HepG2 (cell line): ENCODE data around the gene METAP1. TPM values are rescaled to one million over a fixed set of nuclear protein-coding genes. Genes with fewer than 3 reads are reported as not detected.

Source experiments
- ATAC-seq: fragments of 200-7000 bp; cut with Tn5 transposase; 3 replicates; pipeline ENCODE4 v1.9.1; 2020; ENCODE audit warnings: mild to moderate bottlenecking, moderate library complexity
- BruUV-seq: library from RNA; stranded (reverse); fragments of 400-500 nt; replicated peaks from 2 replicates; lab custom pipeline; 2021; lab: Mats Ljungman, UMichigan
- CTCF ChIA-PET: fragments of 300-600 bp; formaldehyde crosslinking; extraction: SDS; loops from one replicate; lab custom pipeline; 2021; ENCODE audit warnings: low total read pairs, inconsistent platforms, low intra/inter-chr PET ratio; lab: Yijun Ruan, JAX
- POLR2A ChIA-PET: fragments of 350-600 bp; sonication (Branson Sonifier 250); formaldehyde crosslinking; loops from one replicate; lab custom pipeline; 2020; ENCODE audit warnings: antibody characterized with exemption, inconsistent platforms; lab: Yijun Ruan, JAX
- DNase-seq: peaks from one replicate; pipeline ENCODE4 v3.0.0-alpha.2; 2015; ENCODE audit warnings: low spot score
- FAIRE-seq: peaks from 3 replicates; lab custom pipeline; 2011; peaks lifted over from hg19 to GRCh38; lab: Jason Lieb, UNC
- H2AFZ ChIP-seq: one replicate; pipeline ENCODE4 v1.6.1; 2011; ENCODE audit warnings: low read length, inconsistent platforms
- H3K27ac ChIP-seq: fragments of 300-600 bp; 3 replicates; pipeline ENCODE4 v1.8.0; 2011; ENCODE audit warnings: mixed run types, mild to moderate bottlenecking, mixed read lengths, low read length, inconsistent platforms; ENCODE audit not compliant: insufficient read depth; ENCODE audit errors: extremely low read length
- H3K27me3 ChIP-seq, 2 experiments: fragments of 200-600 bp in 1 of 2; 2 replicates in 1 of 2; 3 replicates in 1 of 2; pipeline versions ENCODE4 v1.6.0 to v1.8.0; 2011; ENCODE audit warnings: low read length in 2 of 2, mild to moderate bottlenecking in 2 of 2, moderate library complexity in 2 of 2, inconsistent platforms in 1 of 2; ENCODE audit not compliant: insufficient read depth in 2 of 2, control insufficient read depth in 1 of 2
- H3K36me3 ChIP-seq, 2 experiments: fragments of 200-600 bp in 1 of 2; replicated peaks in 1 of 2; 2 replicates in 1 of 2; 3 replicates in 1 of 2; pipeline versions ENCODE4 v1.5.1 to v1.8.0; 2011; ENCODE audit warnings: low read length in 2 of 2, inconsistent platforms in 1 of 2; ENCODE audit not compliant: insufficient read depth in 2 of 2, control insufficient read depth in 1 of 2
- H3K4me1 ChIP-seq: 2 replicates; pipeline ENCODE4 v1.5.1; 2012; ENCODE audit warnings: low read length, inconsistent platforms; ENCODE audit not compliant: insufficient read depth
- H3K4me2 ChIP-seq: 2 replicates; pipeline ENCODE4 v1.6.0; 2011; ENCODE audit warnings: low read depth, low read length, inconsistent platforms
- H3K4me3 ChIP-seq, 3 experiments: fragments of 200-600 bp in 1 of 3; sonication (generic), shearing (Covaris generic) in 1 of 3; replicated peaks in 1 of 3; 2 replicates each; pipeline ENCODE4 v1.5.1; 2011 to 2016; ENCODE audit warnings: low read length in 3 of 3, inconsistent platforms in 2 of 3, low read depth in 2 of 3, mild to moderate bottlenecking in 2 of 3, control low read depth in 1 of 3, mixed read lengths in 1 of 3; ENCODE audit not compliant: insufficient read depth in 1 of 3
- H3K79me2 ChIP-seq: one replicate; pipeline ENCODE4 v1.6.1; 2011; ENCODE audit warnings: low read length, inconsistent platforms; ENCODE audit not compliant: insufficient read depth
- H3K9ac ChIP-seq: 2 replicates; pipeline ENCODE4 v1.6.0; 2011; ENCODE audit warnings: mild to moderate bottlenecking, low read depth, low read length, inconsistent platforms; ENCODE audit not compliant: insufficient read depth
- H3K9me3 ChIP-seq: 2 replicates; pipeline ENCODE4 v1.5.1; 2012; ENCODE audit warnings: mild to moderate bottlenecking, low read length
- H4K20me1 ChIP-seq: 2 replicates; pipeline ENCODE4 v1.6.0; 2011; ENCODE audit warnings: inconsistent platforms, mild to moderate bottlenecking, low read length, moderate library complexity; ENCODE audit not compliant: insufficient read depth
- BCL6 ChIP-seq: IDR thresholded peaks from 2 replicates; pipeline ENCODE4 v1.6.1; 2016; ENCODE audit warnings: missing genetic modification reagents, missing compliant biosample characterization
- DMTF1 ChIP-seq: sonication (generic); formaldehyde crosslinking; IDR thresholded peaks from 2 replicates; pipeline ENCODE4 v1.4.0; 2020; ENCODE audit warnings: mild to moderate bottlenecking, missing genetic modification reagents
- ELK4 ChIP-seq: sonication (generic); formaldehyde crosslinking; IDR thresholded peaks from 2 replicates; pipeline ENCODE4 v1.9.0; 2021; ENCODE audit warnings: missing genetic modification reagents, borderline replicate concordance
- HNRNPK ChIP-seq: fragments of 200-400 bp; formaldehyde crosslinking; IDR thresholded peaks from 2 replicates; pipeline ENCODE4 v1.6.1; 2018; ENCODE audit warnings: low read length, low read depth, moderate library complexity, mild to moderate bottlenecking; ENCODE audit not compliant: poor library complexity, severe bottlenecking
- HOXA9 ChIP-seq: sonication (generic); formaldehyde crosslinking; IDR thresholded peaks from 2 replicates; pipeline ENCODE4 v1.8.1; 2022; ENCODE audit warnings: missing genetic modification reagents, mild to moderate bottlenecking, moderate library complexity, borderline replicate concordance
- MAFF ChIP-seq: IDR thresholded peaks from 2 replicates; pipeline ENCODE4 v1.6.1; 2011; ENCODE audit warnings: low read depth, low read length, improper control_type of control experiment
- MAFG ChIP-seq: sonication (generic); formaldehyde crosslinking; IDR thresholded peaks from 2 replicates; pipeline ENCODE4 v1.5.1; 2020; ENCODE audit warnings: mild to moderate bottlenecking, missing genetic modification reagents
- NBN ChIP-seq: fragments of 450-650 bp; conservative IDR thresholded peaks from 2 replicates; pipeline ENCODE4 v1.6.1; 2017
- NR3C1 ChIP-seq: sonication (generic); formaldehyde crosslinking; IDR thresholded peaks from 2 replicates; pipeline ENCODE4 v1.4.0; 2020; ENCODE audit warnings: missing genetic modification reagents
- POLR2A ChIP-seq, 2 experiments: IDR thresholded peaks; 2 replicates each; pipeline ENCODE4 v1.6.1; 2011; ENCODE audit warnings: low read depth in 2 of 2, low read length in 2 of 2, mild to moderate bottlenecking in 1 of 2, moderate library complexity in 1 of 2; ENCODE audit not compliant: insufficient read depth in 1 of 2
- RXRB ChIP-seq: IDR thresholded peaks from 2 replicates; pipeline ENCODE4 v1.6.1; 2016; ENCODE audit warnings: borderline replicate concordance, missing genetic modification reagents, missing compliant biosample characterization
- TCF7 ChIP-seq: sonication (generic); IDR thresholded peaks from 2 replicates; pipeline ENCODE4 v1.6.1; 2016; ENCODE audit warnings: antibody characterized with exemption, low read depth
- ZMYM2 ChIP-seq: sonication (generic); formaldehyde crosslinking; IDR thresholded peaks from 2 replicates; pipeline ENCODE4 v1.8.0; 2022; ENCODE audit warnings: mild to moderate bottlenecking, missing genetic modification reagents
- ZNF788 ChIP-seq: sonication (generic); formaldehyde crosslinking; IDR thresholded peaks from 2 replicates; pipeline ENCODE4 v1.5.0; 2020; ENCODE audit warnings: mild to moderate bottlenecking, missing genetic modification reagents, borderline replicate concordance
- WGBS: methylation state at CpG from one replicate; pipeline ENCODE4 v1.1.6; 2017; ENCODE audit warnings: low lambda C conversion rate; 5-methylcytosine and 5-hydroxymethylcytosine counted together
- in situ Hi-C: cut with HindIII; loops from 2 replicates; pipeline ENCODE4 v1.10.0; 2017; ENCODE audit warnings: low pct_unique_long_range_greater_than_20kb; ENCODE audit not compliant: extremely low pct_ligation_motif_present
- intact Hi-C: fragments of 100-400 bp; cut with micrococcal nuclease; formaldehyde crosslinking; loops from one replicate; pipeline ENCODE4 v1.10.0; 2022; ENCODE audit not compliant: unreplicated experiment
- polyA plus RNA-seq, 8 experiments: library from polyadenylated mRNA; depleted of rRNA in 3 of 8; stranded (reverse) in 7 of 8; unstranded in 1 of 8; fragments of >200 nt; fragmentation: Illumina TruSeq in 4 of 8; extraction: Trizol in 4 of 8; gene quantifications; 2 replicates each; pipeline versions ENCODE4 v1.2.1 to v1.2.3, GENCODE V29; 2011 to 2016; ENCODE audit warnings: low read depth in 4 of 8, missing spikeins in 1 of 8, mixed read lengths in 1 of 8; ENCODE audit not compliant: insufficient read depth in 1 of 8
- total RNA-seq, 5 experiments: library from RNA; depleted of rRNA; stranded (reverse); fragments of >200 nt; fragmentation: Illumina TruSeq; extraction: Trizol; gene quantifications; 2 replicates each; pipeline ENCODE4 v1.2.3, GENCODE V29; 2016; ENCODE audit warnings: low read depth in 1 of 5
- TF ChIP-seq, protein P1 (sequence below): IDR thresholded peaks from 2 replicates; pipeline ENCODE4 v1.6.1; 2016; ENCODE audit warnings: control low read depth

Gene METAP1
- total and polyA plus RNA-seq, 2 of the 13 experiments (the other 11 are each of a cell fraction or from before 2014, with no cell fraction given): 44.9 to 53.5 TPM

GRCh38 chr4:99054428-99054994 lies 59.0 kb downstream of the METAP1 start:
- FAIRE-seq (no peak), ATAC-seq (no peak), DNase-seq (no peak)
- BruUV-seq: no TSS peak
- peaks cover 12 to 61% of the 10 kb centered on the region in 2 experiments for H3K36me3 ChIP-seq
- no peaks in the 10 kb centered on the region for H3K9me3 ChIP-seq
- 0 out of 2 replicates have a peak, but pooled peaks cover 6% of the 10 kb centered on the region for H3K4me1 ChIP-seq
- H3K27ac ChIP-seq: no peak overlapping the region
- intact Hi-C loops (no loop called here), in situ Hi-C loops (no loop called here)
- ChIA-PET CTCF (no interaction called here), POLR2A (interaction anchor here (1.3 kb wide), 1 partner anchor 60 kb away, joined by 3 read pairs; the partner anchor contains the start of gene METAP1)
- peaks cover 2% of the 10 kb centered on the region; the same call in 1 of the 2 replicates for H4K20me1 ChIP-seq
- no peaks in the 10 kb centered on the region for H3K27me3 ChIP-seq
- 94% methylated on average over 3 of the region's 3 CpGs for WGBS
- no peak overlapping the region for H3K4me3 ChIP-seq
- H3K9ac ChIP-seq: no peak overlapping the region
- H3K4me2 ChIP-seq: no peak overlapping the region
- H3K79me2 ChIP-seq: no peaks in the 10 kb centered on the region
- TF ChIP-seq RXRB (CRISPR knock-in tag) (no peak), MAFG (no peak), BCL6 (CRISPR knock-in tag) (no peak), ZMYM2 (CRISPR knock-in tag) (no peak), ELK4 (CRISPR knock-in tag) (no peak), NBN (no peak), HOXA9 (CRISPR knock-in tag) (no peak), POLR2A (IDR thresholded peaks at IDR 0.05; ENCODE audit: insufficient read depth in 1 of 2, low read depth in 2 of 2, low read length in 2 of 2) (no peak), HNRNPK (no peak), NR3C1 (CRISPR knock-in tag) (no peak), TCF7 (no peak), ZNF788 (CRISPR knock-in tag) (no peak), DMTF1 (CRISPR knock-in tag) (no peak), MAFF (no peak)
- TF ChIP-seq, protein P1, sequence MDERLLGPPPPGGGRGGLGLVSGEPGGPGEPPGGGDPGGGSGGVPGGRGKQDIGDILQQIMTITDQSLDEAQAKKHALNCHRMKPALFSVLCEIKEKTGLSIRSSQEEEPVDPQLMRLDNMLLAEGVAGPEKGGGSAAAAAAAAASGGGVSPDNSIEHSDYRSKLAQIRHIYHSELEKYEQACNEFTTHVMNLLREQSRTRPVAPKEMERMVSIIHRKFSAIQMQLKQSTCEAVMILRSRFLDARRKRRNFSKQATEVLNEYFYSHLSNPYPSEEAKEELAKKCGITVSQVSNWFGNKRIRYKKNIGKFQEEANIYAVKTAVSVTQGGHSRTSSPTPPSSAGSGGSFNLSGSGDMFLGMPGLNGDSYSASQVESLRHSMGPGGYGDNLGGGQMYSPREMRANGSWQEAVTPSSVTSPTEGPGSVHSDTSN (CRISPR knock-in tag): no peak
- no peak overlapping the region for H2AFZ ChIP-seq
